Measurements from ENCODE around the gene SLC2A1. TPM values are rescaled to one million over a fixed set of nuclear protein-coding genes. Genes with fewer than 3 reads are reported as not detected.

Gene SLC2A1
- polyA plus RNA-seq (2011; rRNA removed) (100 and 193 TPM in 2 replicates), polyA minus RNA-seq (2011; rRNA and poly(A)+ RNA removed) (92.4 and 93.5 TPM in 2 replicates)

DNA sequence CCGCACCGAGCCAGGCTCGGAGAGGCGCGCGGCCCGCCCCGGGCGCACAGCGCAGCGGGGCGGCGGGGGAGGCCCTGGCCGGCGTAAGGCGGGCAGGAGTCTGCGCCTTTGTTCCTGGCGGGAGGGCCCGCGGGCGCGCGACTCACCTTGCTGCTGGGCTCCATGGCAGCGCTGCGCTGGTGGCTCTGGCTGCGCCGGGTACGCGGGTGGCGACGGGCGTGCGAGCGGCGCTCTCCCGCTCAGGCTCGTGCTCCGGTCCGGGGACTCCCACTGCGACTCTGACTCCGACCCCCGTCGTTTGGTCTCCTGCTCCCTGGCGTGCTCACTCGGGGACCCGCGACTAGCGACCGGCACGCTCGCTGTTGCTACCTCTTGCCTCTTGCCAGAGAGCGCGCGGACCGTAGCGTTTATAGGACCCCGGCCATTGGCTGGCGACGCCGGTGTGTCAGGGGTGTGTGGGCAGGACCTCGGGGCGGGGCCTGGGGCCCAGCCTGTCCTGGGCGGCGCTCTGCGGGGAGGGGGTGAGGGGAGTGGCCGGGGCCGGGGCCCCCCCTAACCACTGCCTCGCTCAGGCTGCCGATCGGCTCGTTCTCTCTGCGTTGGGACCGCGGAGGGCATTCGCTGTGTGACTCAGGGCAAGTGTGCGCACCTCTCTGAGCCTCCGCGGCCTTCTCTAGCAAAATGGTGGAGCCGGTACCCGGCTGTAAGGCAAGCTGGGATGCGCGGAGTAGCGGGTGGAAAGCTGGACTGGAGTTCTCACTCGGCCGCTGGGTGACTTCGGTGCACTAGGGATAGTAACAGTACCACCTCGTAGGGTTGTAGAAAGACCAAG is at the start of gene SLC2A1:
Gene SLC2A1 (minus strand): TSS at position 381 of the 832 bp plus-strand sequence. CDS start 217 bp downstream, at position 164.
- H3K27me3 ChIP-seq (ENCODE audit: control insufficient read depth, insufficient read depth, low read length): no peaks in the 10 kb centered on the region
- POLR2A ChIA-PET: interaction anchor here (0.6 kb wide), 1 partner anchor 10 kb away, joined by 4 read pairs; no protein-coding TSS in a partner anchor
- peak; percentile 72 for DNase-seq (ENCODE audit: low read depth)
- CTCF ChIA-PET: interaction anchor here (1.1 to 1.6 kb wide), 2 partner anchors 13 to 115 kb away, joined by 5 to 6 read pairs; no protein-coding TSS in a partner anchor
- no peak for TF ChIP-seq CTCF (IDR thresholded peaks at IDR 0.05; ENCODE audit: insufficient read depth, low read depth, low read length)
- peaks cover under 1% of the 10 kb centered on the region; the same call in 1 of the 2 replicates for H3K36me3 ChIP-seq (ENCODE audit: control insufficient read depth, insufficient read depth, low read length)
- peak within 1 kb of the TSS; percentile 87 for H3K4me3 ChIP-seq (ENCODE audit: low read depth, low read length)

DNA sequence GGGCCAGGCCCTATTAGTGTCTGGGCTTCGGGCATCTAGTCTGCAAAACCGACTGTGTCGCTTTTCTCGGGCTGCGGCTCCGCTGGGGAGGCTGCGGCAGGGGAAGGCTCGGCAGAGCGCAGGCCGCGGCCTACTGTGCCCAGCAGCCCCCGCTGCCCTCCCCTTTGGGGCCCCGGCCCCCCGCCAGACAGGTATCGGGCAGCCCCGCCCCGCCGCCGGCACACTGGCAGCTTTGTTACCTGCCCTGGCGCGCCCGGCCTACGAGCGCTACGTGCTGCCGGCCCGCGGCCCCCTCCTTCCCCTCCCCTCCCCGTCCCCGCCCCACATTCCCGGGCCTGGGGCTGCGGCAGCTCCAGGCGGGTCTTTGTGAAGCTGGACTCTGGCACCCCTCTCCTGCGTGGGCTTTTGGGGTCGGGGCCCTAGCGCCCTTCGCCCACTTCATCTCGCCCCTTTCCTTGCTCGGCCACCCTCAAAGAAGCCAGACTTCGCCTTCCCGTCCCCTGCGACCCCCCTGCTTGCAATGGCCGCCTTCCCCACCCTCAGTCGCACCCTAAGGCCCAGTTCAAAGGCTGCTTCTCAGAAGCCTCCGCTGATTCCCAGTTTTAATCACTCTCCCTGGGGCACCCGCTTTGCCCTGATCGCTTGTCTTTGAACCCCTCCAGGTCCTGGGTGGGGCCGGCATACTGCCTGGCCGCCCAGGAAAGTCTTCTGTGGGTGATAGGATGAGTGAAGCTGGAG is 48.9 kb upstream of the SLC2A1 start:
- H3K4me3 ChIP-seq (ENCODE audit: low read depth, low read length): no peak overlapping the region
- ChIA-PET POLR2A (no interaction called here), CTCF (no interaction called here)
- no peak for TF ChIP-seq CTCF (IDR thresholded peaks at IDR 0.05; ENCODE audit: insufficient read depth, low read depth, low read length)
- H3K36me3 ChIP-seq (ENCODE audit: control insufficient read depth, insufficient read depth, low read length): no peaks in the 10 kb centered on the region
- H3K27me3 ChIP-seq (ENCODE audit: control insufficient read depth, insufficient read depth, low read length): no peaks in the 10 kb centered on the region; the same call in none of the 2 replicates
- DNase-seq (ENCODE audit: low read depth): no peak

- CTCF ChIA-PET: no interaction called here
- no peaks in the 10 kb centered on the region; the same call in none of the 2 replicates for H3K27me3 ChIP-seq (ENCODE audit: control insufficient read depth, insufficient read depth, low read length)
- no peaks in the 10 kb centered on the region for H3K36me3 ChIP-seq (ENCODE audit: control insufficient read depth, insufficient read depth, low read length)
- TF ChIP-seq CTCF (IDR thresholded peaks at IDR 0.05; ENCODE audit: insufficient read depth, low read depth, low read length): no peak
- DNase-seq (ENCODE audit: low read depth): no peak
- POLR2A ChIA-PET: no interaction called here
- no peak overlapping the region for H3K4me3 ChIP-seq (ENCODE audit: low read depth, low read length)
Measured at GRCh38 chr1:43005460-43006361, 47.0 kb upstream of the SLC2A1 start.

DNA sequence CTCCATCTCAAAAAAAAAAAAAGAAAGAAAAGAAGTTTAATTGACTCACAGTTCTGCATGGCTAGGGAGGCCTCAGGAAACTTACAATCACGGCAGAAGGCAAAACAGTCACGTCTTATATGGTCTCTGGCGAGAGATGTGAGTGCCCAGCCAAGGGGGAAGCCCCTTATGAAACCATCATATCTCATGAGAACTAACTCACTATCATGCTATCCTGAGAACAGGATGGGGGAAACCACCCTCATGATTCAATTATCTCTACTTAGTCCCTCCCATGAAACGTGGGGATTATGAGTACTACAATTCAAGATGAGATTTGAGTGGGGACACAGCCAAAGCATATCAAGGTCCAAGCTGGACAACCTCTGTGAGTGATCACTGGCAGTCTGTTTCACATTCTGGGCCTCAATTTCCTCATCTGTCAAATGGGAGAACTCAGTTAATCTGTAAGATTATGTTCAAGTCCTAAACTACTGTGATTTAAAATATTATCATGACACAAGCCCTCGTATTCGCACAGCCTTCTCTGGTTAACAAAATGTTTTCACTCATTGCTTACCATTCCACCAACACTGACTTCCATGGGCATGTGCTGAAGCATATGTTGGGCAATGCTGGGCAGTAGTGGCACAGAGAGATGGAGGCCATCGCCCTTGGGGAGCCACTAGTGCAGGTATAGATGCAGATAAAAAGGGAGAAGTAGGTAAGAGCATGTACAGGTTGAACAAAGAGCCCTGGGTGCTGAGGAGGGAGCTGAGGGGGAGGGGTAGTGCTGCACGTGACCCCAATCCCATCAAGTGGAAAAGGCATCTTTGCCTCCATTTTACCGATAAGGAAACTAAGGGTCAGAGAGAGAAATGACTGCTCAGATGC is 46.2 kb upstream of the SLC2A1 start:
- CTCF ChIA-PET: no interaction called here
- no peaks in the 10 kb centered on the region for H3K36me3 ChIP-seq (ENCODE audit: control insufficient read depth, insufficient read depth, low read length)
- POLR2A ChIA-PET: no interaction called here
- no peaks in the 10 kb centered on the region; the same call in 1 of the 2 replicates for H3K27me3 ChIP-seq (ENCODE audit: control insufficient read depth, insufficient read depth, low read length)
- no peak for DNase-seq (ENCODE audit: low read depth)
- H3K4me3 ChIP-seq (ENCODE audit: low read depth, low read length): no peak overlapping the region
- no peak for TF ChIP-seq CTCF (IDR thresholded peaks at IDR 0.05; ENCODE audit: insufficient read depth, low read depth, low read length)
